HEK293T (cell line): ENCODE data around the gene C1orf115.

Experiments
- CTCF ChIA-PET: fragments of 350-600 bp; formaldehyde crosslinking; extraction: SDS; loops from one replicate; lab custom pipeline; 2021; ENCODE audit warnings: antibody characterized with exemption, inconsistent platforms; lab: Yijun Ruan, JAX
- POLR2A ChIA-PET: fragments of 350-600 bp; formaldehyde crosslinking; extraction: SDS; loops from one replicate; lab custom pipeline; 2020; ENCODE audit warnings: antibody characterized with exemption, inconsistent platforms; lab: Yijun Ruan, JAX
- DNase-seq: peaks from one replicate; pipeline ENCODE4 v3.0.0; 2012; ENCODE audit warnings: mixed read lengths; ENCODE audit errors: extremely low spot score
- ARNT ChIP-seq: fragments of 450-650 bp; IDR thresholded peaks from 2 replicates; pipeline ENCODE4 v1.6.1; 2017; ENCODE audit warnings: mild to moderate bottlenecking
- BHLHE40 ChIP-seq: fragments of 450-650 bp; IDR thresholded peaks from 2 replicates; pipeline ENCODE4 v1.6.1; 2016; ENCODE audit warnings: mild to moderate bottlenecking, moderate library complexity, borderline replicate concordance
- CTBP1 ChIP-seq: fragments of 450-650 bp; IDR thresholded peaks from 2 replicates; pipeline ENCODE4 v1.6.1; 2016; ENCODE audit warnings: borderline replicate concordance
- ELF4 ChIP-seq: fragments of 450-650 bp; IDR thresholded peaks from 2 replicates; pipeline ENCODE4 v1.6.1; 2017; ENCODE audit warnings: antibody characterized with exemption
- FOXA1 ChIP-seq: fragments of 450-650 bp; IDR thresholded peaks from 2 replicates; pipeline ENCODE4 v1.6.1; 2016; ENCODE audit warnings: mild to moderate bottlenecking
- FOXK2 ChIP-seq: fragments of 450-650 bp; IDR thresholded peaks from 2 replicates; pipeline ENCODE4 v1.6.1; 2016; ENCODE audit warnings: mild to moderate bottlenecking
- HDGF ChIP-seq: fragments of 450-650 bp; IDR thresholded peaks from 2 replicates; pipeline ENCODE4 v1.6.1; 2017; ENCODE audit warnings: antibody characterized with exemption, borderline replicate concordance
- L3MBTL2 ChIP-seq: fragments of 450-650 bp; conservative IDR thresholded peaks from 2 replicates; pipeline ENCODE4 v1.6.1; 2016; ENCODE audit warnings: mild to moderate bottlenecking
- LEF1 ChIP-seq: fragments of 450-650 bp; IDR thresholded peaks from 2 replicates; pipeline ENCODE4 v1.6.1; 2017; ENCODE audit warnings: mild to moderate bottlenecking, borderline replicate concordance
- NFRKB ChIP-seq: fragments of 450-650 bp; IDR thresholded peaks from 2 replicates; pipeline ENCODE4 v1.6.1; 2016; ENCODE audit warnings: mild to moderate bottlenecking, moderate library complexity
- SP1 ChIP-seq: fragments of 450-650 bp; IDR thresholded peaks from 2 replicates; pipeline ENCODE4 v1.6.1; 2017
- SUZ12 ChIP-seq: fragments of 450-650 bp; IDR thresholded peaks from 2 replicates; pipeline ENCODE4 v1.6.1; 2016; ENCODE audit warnings: mild to moderate bottlenecking
- TARDBP ChIP-seq: fragments of 450-650 bp; IDR thresholded peaks from 2 replicates; pipeline ENCODE4 v1.6.1; 2016
- ZNF384 ChIP-seq: fragments of 450-650 bp; IDR thresholded peaks from 2 replicates; pipeline ENCODE4 v1.6.1; 2016
- TF ChIP-seq, protein P1 (sequence below): fragments of 450-650 bp; IDR thresholded peaks from 2 replicates; pipeline ENCODE4 v1.6.1; 2016

Gene C1orf115

DNA sequence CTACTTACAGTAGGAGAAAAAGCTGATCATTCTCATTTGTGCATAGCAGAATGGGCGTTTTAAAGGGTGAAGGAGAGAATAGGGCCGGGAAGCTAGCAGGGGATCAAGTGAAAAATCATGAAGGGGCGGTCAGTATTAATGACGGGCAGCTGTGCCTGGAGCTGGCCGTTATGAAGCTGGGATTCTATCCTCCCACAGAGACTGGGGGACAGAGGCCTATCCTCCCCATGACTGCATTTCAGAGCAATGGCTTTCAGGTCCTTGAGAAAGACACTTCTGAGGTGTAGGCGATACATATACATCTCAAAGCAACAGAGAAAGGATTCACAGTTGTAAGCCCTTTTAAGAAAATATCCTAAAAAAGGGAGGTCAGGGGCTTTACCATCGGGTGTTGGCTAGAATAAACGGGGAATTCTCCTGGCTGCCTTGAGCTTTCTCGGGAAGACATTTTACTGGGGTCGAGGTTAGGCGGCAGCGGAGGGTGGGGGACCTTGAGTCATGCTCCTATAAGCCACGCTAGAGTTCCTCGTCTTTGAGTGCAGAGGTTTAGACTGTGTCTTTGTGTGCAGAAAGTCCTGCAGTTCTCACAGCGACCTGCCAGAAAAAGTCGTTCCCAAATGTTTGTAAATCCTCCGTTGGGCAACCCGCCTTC, 57.4 kb downstream of the C1orf115 start:
- CTCF ChIA-PET, result interaction anchor here (1.2 to 4.0 kb wide), 2 partner anchors 14 to 28 kb away, joined by 3 to 21 read pairs; no protein-coding TSS in a partner anchor
- TF ChIP-seq L3MBTL2 (0 out of 2 replicates have a peak, but pooled peaks have one; percentile 85), LEF1 (no peak)
- POLR2A ChIA-PET, result interaction anchor here (0.6 to 2.8 kb wide), 17 partner anchors 8 to 478 kb away, joined by 3 to 22 read pairs (median 4); partner anchors contain the start of gene MTARC1
- no peak for DNase-seq

DNA sequence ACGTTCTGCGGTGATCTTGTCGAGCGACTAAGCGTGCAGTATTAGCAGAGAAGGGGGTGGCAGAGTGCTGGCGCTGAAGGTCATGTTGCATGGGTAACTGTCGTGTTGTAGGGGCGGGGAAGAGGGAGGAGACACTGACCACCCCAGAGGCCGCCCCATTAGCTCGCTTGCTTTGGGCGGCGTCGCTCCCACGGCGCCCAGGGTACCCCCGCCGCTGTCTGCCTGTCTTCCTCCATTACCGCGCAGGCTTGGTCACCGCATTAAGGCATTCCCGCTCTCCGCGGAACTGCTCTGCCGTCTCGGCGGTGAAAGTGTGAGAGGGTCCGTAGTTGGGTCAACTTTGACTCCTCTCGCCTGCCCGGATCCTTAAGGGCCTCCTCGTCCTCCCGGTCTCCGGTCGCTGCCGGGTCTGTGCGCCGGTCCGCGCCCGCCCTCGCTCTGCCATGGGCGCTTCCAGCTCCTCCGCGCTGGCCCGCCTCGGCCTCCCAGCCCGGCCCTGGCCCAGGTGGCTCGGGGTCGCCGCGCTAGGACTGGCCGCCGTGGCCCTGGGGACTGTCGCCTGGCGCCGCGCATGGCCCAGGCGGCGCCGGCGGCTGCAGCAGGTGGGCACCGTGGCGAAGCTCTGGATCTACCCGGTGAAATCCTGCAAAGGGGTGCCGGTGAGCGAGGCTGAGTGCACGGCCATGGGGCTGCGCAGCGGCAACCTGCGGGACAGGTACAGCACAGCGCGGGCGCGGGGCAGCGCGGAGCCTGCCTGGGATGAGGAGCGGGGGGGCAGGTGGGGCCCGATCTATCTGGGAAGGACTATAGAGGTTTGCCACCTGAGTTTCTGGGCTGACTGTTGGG, 58.1 kb downstream of the C1orf115 start, which contains the start of gene MTARC2:
Gene MTARC2 (plus strand): TSS at position 234 of the 846 bp plus-strand sequence. CDS start 210 bp downstream, at position 444.
- ChIA-PET POLR2A (interaction anchor here (0.6 to 2.8 kb wide), 19 partner anchors 8 to 479 kb away, joined by 3 to 22 read pairs (median 4); partner anchors contain the start of gene MTARC1), CTCF (interaction anchor here (1.2 to 4.0 kb wide), 2 partner anchors 15 to 27 kb away, joined by 3 to 21 read pairs; no protein-coding TSS in a partner anchor)
- TF ChIP-seq NFRKB, result no peak
- TF ChIP-seq LEF1, result no peak
- no peak for TF ChIP-seq ZNF384
- TF ChIP-seq ELF4, result no peak
- TF ChIP-seq FOXA1, result no peak
- TF ChIP-seq ARNT, result no peak
- TF ChIP-seq HDGF, result 0 out of 2 replicates have a peak, but pooled peaks have one; percentile 45
- TF ChIP-seq SUZ12, result no peak
- no peak for TF ChIP-seq CTBP1
- TF ChIP-seq L3MBTL2, result peak; percentile 55
- no peak for TF ChIP-seq FOXK2
- TF ChIP-seq SP1, result no peak
- TF ChIP-seq, protein P1, sequence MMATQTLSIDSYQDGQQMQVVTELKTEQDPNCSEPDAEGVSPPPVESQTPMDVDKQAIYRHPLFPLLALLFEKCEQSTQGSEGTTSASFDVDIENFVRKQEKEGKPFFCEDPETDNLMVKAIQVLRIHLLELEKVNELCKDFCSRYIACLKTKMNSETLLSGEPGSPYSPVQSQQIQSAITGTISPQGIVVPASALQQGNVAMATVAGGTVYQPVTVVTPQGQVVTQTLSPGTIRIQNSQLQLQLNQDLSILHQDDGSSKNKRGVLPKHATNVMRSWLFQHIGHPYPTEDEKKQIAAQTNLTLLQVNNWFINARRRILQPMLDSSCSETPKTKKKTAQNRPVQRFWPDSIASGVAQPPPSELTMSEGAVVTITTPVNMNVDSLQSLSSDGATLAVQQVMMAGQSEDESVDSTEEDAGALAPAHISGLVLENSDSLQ, result no peak
- TF ChIP-seq BHLHE40, result no peak
- TF ChIP-seq TARDBP, result no peak
- peak; percentile 62 for DNase-seq
